ENCODE data around the gene FMOD.

DNA sequence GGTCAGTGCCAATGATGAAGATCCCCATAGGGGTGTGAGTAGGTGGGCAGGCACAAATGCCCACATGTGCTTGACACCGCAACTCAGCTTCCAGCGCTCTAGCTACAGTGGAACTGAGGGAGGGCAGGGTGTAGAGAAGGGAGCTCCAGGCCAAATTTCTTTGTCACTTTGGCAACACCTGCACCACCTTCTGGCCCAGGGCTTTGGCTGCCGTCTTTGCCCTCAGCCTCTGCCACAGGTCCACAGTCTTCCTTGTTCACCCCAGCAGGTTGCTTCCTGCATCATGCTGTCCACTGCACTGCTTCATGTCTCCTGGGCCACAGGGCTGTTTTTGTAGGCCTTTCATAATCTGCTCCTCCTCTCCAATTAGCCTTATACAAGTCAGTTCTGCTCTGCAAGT, 20.4 kb upstream of the FMOD start:
- TF ChIP-seq EZH2 (IDR thresholded peaks at IDR 0.05; ENCODE audit: borderline replicate concordance, low read depth, low read length, poor library complexity, severe bottlenecking): no peak
- TF ChIP-seq, protein P1, sequence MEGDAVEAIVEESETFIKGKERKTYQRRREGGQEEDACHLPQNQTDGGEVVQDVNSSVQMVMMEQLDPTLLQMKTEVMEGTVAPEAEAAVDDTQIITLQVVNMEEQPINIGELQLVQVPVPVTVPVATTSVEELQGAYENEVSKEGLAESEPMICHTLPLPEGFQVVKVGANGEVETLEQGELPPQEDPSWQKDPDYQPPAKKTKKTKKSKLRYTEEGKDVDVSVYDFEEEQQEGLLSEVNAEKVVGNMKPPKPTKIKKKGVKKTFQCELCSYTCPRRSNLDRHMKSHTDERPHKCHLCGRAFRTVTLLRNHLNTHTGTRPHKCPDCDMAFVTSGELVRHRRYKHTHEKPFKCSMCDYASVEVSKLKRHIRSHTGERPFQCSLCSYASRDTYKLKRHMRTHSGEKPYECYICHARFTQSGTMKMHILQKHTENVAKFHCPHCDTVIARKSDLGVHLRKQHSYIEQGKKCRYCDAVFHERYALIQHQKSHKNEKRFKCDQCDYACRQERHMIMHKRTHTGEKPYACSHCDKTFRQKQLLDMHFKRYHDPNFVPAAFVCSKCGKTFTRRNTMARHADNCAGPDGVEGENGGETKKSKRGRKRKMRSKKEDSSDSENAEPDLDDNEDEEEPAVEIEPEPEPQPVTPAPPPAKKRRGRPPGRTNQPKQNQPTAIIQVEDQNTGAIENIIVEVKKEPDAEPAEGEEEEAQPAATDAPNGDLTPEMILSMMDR (conservative IDR thresholded peaks at IDR 0.05; ENCODE audit: low read depth, low read length): no peak

Measured in A673 (cell line).